NK-92 (cell line): ENCODE data around the gene RESP18.
"Not testable (repeated sequence)": the region's sequence is repeated elsewhere in the genome, so short reads cannot be mapped to it uniquely, and the experiment has no call there.

ENCODE experiments used
- DNase-seq: peaks from one replicate; lab custom pipeline; 2025; ENCODE audit not compliant: unreplicated experiment; lab: John Stamatoyannopoulos, UW

Gene RESP18

DNA sequence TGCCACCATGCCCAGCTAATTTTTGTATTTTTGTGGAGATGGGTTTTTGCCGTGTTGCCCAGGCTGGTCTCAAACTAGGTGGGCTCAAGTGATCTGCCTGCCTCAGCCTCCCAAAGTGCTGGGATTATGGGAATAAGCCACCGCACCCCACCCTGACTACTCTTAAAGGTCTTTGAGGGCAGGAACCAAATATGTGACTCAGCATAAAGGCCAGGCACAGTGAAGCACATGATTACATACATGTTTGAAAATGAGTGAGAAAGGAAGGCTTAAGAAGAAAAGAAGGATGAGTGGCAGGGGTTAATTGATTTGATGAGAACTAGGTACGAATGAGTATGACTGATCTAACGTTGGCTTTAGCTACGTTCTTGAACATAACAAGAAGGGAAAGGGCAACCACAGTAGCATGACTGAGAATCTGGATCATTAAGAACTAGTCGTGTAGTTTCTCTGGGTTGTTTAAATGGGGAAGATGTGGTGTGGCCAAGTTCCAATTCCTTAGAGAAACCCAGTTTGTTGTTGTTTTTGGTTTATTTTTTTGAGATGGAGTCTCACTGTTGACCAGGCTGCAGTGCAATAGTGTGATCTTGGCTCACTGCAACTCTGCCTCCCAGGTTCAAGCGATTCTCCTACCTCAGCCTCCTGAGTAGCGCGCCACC, 6.8 kb downstream of the RESP18 start:
- DNase-seq: no peak

DNA sequence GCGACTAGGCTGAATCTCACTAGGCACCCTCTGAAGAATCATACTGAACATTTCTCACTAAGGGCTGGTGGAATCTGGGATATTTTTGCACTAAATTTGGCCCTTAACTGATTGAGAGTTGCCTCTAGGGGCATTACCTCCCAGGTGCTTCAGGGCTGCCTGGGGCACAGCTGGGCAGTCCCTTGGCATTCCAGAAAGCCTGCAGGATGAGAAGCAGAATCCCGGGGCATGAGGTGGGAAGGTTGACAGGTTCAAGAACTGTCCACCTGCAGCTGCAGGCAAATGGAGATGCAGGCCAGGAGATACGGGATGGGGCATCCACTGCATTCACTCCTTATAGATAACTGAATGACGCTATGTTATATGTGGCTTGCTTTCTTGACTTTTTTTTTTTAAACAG, 7.4 kb downstream of the RESP18 start:
- no peak for DNase-seq

DNA sequence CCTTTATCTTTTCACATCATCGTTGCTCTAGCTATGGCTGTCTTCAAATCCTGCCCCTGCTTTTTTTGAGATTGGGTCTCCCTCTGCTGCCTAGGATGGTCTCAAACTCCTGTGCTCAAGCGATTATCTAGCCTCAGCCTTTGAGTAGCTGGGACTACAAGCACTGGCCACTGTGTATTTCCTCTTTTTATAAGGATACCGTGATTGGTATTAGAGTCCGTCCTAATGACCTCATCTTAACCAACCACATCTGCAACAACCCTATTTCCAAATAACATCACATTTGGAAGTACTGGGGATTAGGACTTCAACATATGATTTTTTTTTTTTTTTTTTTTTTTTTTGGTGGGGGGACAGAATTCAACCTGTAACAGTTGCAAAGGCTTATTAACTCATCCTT, 9.1 kb downstream of the RESP18 start:
- no peak for DNase-seq

DNA sequence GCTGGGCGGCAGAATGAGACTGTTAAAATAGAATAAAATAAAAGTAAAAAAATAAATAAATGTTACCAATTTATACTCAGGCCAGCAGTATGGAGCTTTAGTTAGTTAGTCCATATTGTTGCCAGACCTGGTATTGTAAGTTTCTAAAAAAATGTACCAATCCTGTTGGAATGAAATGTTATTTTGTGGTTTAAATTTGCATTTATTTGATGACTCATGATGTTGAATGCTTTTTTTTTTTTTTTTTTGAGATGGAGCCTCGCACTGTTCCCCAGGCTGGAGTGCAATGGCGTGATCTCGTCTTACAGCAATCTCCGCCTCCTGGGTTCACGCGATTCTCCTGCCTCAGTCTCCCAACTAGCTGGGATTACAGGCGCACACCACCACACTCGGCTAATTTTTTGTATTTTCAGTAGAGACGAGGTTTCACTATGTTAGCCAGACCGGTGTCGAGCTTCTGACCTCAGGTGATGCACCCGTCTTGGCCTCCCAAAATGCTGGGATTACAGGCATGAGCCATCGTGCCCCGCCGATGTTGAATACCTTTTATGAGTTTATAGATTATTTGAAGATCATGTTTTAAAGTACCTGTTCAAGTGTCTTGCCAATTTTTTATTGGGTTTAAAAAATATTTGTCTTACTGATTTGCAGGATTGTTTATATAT, 17.6 kb downstream of the RESP18 start:
- no peak for DNase-seq

DNA sequence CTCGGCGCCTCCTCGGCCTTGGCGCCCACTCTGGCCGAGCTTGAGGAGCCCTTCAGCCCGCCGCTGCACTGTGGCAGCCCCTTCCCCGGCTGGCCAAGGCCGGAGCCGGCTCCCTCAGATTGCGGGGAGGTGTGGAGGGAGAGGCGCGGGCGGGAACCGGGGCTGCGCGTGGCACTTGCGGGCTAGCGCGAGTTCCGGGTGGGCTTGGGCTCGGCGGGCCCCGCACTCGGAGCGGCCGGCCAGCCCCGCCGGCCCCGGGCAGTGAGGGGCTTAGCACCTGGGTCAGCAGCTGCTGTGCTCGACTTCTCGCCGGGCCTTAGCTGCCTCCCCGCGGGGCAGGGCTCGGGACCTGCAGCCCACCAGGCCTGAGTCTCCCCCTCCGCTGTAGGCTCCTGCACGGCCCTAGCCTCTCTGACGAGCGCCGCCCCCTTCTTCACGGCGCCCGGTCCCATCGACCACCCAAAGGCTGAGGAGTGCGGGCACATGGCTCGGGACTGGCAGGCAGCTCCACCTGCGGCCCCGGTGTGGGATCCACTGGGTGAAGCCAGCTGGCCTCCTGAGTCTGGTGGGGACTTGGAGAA, 19.8 kb downstream of the RESP18 start:
- DNase-seq: not testable (repeated sequence)

DNA sequence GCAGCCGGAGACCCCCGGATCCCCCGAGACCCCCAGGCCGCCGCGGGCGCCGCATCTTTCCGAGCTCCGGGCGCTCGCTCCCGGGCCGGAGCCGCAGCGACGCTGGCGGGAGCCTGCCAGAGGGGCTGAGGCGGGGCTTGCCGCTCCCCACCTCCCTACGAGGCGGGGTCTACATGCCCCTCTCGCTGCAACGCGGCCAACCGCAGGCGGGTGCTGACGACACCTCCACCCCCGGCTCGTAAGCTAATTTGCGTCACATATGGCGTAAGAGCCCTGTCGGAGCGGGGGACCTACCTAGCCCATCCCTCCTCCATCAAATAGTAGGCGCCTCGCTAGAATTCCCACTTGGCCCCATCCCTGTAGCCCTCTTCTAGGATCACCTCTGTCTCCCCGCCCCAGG, 23.3 kb downstream of the RESP18 start, which contains the start of gene PTPRN:
TSS of gene PTPRN (minus strand) at position 124 of the 400 bp plus-strand sequence. CDS start at position 55, 69 bp downstream.
- no peak for DNase-seq

DNA sequence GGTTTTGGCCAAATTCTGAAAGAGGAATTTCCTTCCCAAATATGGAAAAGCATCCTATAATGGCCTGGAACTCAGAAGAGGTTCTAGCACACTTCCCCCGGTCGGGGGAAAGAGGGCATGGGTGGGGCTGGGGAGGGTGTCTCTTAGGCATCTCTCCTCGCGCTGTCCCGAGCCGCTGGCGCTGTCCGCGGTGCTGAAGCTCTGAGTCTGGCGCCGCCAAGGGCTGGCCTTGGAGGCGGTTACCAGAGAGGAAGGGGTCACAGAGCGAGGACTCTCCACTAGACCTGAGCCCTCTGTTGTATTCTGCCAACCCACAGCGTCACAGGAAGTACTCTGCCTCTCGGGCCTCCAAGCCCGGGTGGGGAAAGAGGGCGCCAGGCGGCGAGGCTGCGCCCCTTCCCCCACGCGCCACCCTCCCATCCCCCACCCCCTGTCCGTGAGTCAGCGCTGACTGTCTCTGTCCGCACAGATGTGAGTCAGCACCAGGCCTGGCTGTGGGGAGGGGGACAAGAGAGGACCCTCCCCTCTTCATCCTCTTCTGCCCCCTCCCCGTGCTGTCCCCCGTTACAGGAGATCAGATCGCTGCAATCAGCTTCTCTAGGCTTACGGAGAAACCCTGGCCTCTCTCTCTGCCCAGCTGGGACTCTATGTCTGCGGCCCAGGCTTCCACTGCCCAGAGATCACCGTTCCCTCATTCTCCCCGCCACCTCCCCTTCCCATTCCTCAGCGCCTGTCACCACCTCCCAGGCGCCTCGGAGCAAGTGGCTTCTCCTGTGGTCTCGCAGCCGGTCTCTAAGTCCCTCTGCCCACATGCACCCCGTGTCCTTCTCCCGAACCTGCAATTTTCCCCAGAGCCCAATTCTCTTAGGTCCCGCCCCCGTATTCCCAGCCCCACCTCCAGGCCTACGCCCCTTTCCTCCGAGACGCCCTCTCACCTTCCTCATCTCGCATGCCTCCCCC, 24.1 kb downstream of the RESP18 start:
- no peak for DNase-seq

DNA sequence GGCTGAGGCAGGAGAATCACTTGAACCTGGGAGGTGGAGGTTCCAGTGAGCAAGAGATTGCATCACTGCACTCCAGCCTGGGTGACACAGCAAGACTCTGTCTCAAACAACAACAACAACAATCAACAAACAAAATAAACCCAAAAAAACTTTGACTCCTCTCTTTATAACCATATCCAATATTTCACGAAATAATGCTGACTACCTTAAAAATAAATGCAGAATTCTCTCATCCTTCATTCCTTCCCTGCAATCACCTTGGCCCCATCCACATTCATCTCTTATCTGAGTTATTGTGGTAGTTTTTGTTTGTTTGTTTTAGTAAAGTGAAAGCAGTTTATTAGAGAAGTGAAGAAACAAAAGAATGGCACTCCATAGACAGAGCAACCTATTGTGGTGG, 26.5 kb downstream of the RESP18 start:
- no peak for DNase-seq

DNA sequence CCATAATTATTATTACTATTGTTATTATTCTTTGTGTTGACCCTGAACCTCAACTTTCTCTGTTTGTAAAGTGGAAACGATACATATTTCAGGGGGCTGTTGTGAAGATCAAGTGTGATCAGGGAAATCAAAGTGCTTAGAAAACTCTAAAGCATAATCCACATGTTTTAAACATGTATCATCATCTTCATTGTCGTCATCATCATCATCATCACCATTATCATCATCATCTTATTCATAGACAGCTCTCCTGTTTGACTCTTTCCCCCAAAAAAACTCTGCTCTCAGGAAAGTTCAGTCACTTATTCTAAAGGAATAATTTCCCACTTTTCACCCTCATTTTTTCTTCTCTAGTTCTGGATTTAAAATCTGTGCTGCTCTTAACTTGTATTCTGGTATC, 28.3 kb downstream of the RESP18 start:
- no peak for DNase-seq

DNA sequence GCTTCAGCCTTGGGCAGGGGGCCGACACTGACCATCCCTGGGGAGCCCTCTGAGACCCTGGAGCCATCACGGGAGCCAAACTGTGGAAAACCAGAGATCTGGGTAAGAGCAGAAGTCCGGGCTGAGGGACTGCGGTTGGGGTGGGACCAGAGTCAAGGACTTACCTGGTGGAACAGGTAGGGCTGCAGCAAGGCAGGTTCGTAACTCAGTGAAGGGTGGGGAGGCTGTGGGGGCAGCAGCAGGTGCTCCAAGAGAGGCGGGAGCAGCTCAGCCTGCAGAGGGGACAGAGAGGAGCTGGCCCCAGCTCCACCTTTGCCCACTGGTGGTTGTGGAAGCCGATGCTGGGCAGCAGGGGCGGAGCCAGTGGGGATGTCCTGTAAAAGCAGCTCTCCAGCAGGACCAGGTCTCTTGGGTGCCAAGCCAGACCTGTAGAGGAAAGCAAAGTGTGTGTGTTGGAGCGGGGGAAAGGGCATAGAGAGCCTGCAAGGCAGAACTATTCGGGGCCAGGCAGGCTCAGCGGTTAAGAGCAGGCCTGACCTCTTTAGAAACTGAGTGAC, 30.1 kb downstream of the RESP18 start:
- DNase-seq: no peak

DNA sequence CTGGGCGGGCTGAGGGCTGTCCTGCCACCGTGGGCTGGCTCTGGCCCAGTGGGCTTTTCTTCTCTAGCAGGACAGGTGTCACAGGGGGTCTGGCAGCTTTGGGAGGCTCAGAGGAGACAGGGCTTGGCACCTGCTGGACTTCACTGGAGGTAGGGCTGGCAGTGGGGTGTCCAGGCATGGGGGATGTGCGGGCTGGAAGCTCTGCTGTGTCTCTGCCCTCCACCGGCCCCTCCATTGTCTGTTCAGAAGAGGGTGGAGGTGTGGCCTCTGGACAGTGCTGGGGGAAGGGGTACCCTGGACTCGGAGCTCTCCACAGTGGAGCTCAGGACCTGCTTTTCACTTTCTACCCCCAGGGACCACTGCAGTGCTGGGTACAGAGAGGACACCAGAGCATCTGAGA, 32.5 kb downstream of the RESP18 start:
- no peak for DNase-seq

DNA sequence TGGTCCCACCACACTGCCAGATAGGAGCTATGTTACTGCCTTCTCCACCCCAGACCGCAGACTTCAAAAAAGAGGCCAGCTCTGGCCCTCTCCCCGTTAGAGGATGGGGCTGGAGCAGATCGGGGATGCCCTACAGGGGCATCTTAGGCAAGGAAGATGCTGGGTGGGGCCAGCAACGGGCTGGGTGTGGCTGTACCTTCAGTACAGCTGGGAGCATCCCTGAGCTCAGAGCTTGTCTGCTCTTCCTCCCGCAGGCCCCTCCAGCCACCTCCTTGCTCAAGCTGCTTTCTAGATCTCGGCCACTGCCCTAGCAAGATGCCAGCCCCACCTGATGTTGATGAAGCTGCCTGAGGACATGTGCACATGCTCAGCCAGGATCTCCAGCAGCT, 33.2 kb downstream of the RESP18 start:
- DNase-seq: no peak

DNA sequence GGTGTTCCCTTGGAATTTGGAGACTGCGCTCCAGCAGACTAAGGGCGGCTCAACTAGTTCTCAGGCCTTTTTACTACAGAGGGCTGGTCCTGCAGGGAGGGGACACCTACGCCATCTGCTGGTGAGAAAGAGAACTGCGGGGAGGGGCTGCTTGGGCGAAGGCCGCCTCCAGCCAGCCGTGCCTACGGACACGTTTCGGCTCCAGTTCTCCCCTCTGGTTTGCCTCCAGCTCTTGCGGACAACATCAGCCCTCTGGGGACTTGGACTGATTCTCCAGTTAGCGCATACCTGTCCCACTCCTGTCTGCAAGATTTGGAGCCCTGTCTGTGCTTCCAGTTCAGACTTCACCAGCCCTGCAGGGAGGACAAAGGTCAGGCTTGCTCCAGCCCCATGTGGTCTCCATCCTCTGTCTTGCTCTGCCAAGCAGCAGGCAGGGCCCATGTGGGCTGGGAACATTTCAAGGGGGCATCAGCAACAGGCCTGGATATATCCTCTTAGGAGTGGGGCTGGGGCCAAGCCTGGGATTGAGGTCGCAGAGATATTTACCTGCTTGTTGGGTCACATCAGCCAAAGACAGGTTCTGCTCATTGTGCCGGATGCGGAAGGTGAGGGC, 33.7 kb downstream of the RESP18 start:
- peak; percentile 7 for DNase-seq

DNA sequence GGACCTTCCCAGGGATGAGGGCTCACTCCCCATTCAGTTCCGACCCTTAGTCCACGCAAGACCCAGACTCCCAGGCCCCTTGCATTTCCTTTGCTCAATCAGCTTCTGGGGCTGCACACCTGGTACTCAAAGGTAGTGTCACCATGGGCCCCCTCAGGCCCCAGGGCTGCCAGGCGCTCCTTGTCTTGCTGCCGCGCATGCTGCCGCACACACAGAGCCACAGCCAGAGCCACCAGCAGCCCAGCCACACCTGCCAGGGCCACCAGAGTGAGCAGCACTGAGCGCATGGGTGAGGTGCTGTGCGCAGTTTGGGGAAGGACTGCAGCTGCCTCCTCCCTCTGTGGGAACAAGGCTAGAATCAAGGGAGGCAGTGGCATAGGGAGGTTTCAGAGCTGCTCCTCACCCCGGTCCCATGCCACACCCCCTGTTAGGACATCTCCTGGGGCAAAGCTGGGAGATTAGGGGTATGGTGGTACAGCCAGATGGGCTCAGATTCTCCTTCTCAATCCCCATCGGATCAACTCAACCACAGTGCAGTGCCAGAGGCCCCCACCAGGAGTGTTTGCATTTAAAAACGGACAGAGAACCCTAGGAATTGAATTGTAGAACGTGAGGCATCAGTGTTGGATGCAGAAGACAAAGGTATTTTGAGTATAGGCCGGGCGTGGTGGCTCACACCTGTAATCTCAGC, 34.6 kb downstream of the RESP18 start:
- DNase-seq: no peak

DNA sequence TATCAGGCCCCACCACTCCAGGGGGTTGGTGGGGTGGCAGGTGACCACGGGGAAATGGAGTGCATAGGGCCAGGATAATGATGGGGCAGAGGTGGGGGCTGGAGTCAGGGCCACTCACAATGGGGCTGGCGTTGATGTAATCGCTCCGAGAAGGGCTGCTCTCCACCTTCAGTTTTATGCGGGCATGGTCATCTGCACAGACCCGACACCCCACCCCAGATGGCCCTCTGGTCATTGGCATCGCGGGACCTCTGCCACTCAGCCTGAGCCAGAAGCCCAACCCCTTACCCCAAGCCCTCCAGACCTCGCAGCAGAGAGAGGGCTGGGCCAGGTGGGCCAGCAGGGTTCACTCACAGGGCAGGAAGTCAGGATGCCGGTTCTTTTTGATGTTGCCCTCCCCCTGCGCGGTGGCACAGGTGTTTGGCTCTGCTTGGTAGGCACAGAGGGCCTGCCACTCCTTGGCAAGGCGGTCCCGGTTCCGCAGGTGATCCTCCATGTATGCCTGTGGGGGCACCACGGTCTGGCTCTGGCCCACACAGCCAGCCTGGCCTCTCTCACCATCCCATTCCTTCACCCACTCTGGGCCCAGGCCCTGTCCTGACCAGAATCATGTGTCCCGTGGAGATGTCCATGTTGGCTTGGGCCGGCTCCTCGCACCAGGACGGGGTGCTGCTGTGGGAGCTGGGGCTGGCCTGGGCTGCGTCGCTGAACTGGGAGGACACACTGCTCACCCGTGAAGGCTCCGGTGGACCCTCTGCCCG, 35.7 kb downstream of the RESP18 start:
- DNase-seq: no peak

DNA sequence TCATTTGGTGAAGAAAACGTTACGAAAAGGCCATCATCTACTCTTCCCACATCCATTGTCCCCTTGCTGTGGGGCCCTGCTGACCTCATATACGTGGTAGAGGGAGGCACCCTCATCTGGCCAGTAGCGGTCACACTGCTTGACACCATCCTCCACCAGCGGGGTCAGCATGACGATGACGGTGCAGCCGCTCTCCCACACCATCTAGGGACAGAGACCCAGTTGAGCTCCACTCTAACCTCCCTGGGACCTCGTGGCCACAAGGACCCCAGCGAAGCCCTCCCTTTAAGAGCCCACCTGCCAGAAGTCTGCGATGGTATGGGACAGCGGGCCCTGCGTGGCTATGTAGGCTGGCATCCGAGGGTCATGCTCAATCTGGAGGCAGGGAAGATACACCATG, 36.4 kb downstream of the RESP18 start:
- DNase-seq: no peak

DNA sequence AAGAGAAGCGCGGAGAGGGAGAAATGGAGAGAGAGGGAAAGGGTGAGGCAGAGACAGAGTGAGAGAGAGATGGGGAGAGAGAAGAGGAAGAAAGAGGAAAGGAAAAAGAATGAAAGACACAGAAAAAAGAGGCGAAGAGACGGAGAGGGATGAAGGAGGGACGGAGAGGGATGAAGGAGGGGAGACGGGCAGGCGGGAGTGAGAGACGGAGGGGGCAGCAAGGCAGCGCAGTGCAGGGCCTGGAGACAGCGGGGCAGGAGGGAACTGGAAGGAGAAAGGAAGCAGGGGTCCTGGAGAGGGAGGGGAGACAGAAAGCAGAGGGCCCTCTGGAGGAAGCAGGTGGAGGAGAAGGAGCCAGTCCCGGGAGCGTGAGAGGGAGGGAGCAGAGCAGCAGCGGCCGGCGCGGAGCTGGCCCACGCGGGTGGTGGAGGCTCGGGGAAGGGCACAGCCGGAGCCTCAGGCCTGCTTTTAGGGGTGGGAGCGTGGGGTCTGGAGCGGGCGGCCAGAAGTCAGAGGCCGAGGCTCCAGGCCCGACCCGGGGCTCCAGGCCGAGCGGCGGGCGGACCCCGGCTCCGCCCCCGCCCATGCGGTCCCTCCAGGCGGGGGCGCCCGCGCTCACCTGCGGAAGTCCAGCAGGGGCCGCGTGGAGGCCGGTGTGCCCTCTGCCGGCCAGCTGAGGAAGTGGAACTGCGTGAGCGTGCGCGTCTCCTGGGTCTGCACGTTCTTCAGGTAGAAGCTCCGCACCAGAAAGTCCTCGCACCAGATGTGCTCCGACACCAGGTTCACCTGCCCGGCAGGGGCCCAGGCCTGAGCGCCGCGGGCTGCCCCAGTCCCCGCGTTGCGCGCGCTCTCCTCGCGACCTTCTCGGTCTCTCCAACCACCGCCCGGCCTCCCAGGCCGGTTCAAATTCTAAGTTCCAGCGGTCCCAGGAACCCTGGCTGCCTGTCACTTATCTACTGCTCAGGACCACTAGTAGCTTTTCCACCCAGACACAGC, 37.9 kb downstream of the RESP18 start:
- peak; percentile 7 for DNase-seq

DNA sequence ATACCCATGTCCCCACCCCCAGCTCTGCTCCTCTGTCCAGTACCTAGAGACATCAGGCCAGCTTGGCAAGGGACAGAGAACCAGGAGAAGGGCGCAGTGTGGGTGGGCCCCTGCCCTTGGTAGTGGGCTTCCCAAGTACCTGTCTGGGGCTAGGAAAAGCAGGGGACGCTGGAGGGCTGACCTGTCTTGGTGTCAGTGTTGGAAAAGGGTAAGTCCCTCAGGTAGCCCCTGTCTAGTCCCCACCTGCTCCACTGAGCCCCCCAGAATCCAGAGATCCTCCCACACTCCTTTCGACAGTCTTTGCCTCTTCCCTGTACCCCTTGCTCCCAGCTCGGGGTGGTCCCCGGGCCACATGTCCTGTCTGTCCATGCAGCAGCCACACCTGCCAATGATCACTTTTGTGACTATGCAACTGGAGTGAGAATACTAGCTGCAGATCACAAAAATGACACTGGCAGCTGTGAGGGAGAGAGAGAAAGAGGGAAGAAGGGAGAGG, 38.8 kb downstream of the RESP18 start:
- no peak for DNase-seq
